Activated CD4-positive, alpha-beta T cell treated with anti-CD3 and anti-CD28 coated beads for 36 hours (primary cell): ENCODE data around the gene FBXL16. TPM values are rescaled to one million over a fixed set of nuclear protein-coding genes. Genes with fewer than 3 reads are reported as not detected.

Experiments used
- ATAC-seq: fragments of 200-7000 bp; cut with Tn5 transposase; one replicate; pipeline ENCODE4 v1.10.0; 2021; ENCODE audit warnings: mild to moderate bottlenecking, moderate library complexity
- CTCF ChIA-PET: fragments of 350-600 bp; sonication (Branson Sonifier 250); formaldehyde crosslinking; loops from one replicate; lab custom pipeline; 2021; ENCODE audit warnings: antibody characterized with exemption; lab: Charles Lee
- POLR2A ChIA-PET: fragments of 350-600 bp; sonication (Branson Sonifier 250); formaldehyde crosslinking; loops from one replicate; lab custom pipeline; 2021; ENCODE audit warnings: antibody characterized with exemption, inconsistent platforms; lab: Charles Lee
- DNase-seq: peaks from one replicate; pipeline ENCODE4 v3.0.0-alpha.2; 2020
- H3K27ac Mint-ChIP-seq: one replicate; pipeline ENCODE4 v1.8.0; 2021; ENCODE audit warnings: mixed read lengths
- H3K27me3 Mint-ChIP-seq: one replicate; pipeline ENCODE4 v1.8.0; 2021; ENCODE audit warnings: mixed read lengths
- H3K36me3 Mint-ChIP-seq: one replicate; pipeline ENCODE4 v1.8.0; 2021; ENCODE audit warnings: low read depth, mixed read lengths
- H3K4me1 Mint-ChIP-seq: one replicate; pipeline ENCODE4 v1.8.0; 2021; ENCODE audit warnings: mixed read lengths
- H3K4me3 Mint-ChIP-seq: one replicate; pipeline ENCODE4 v1.8.0; 2021; ENCODE audit warnings: mild to moderate bottlenecking, moderate library complexity, mixed read lengths
- H3K9me3 Mint-ChIP-seq: one replicate; pipeline ENCODE4 v1.8.0; 2021; ENCODE audit warnings: low read depth, mixed read lengths
- intact Hi-C, 2 experiments: fragments of 100-400 bp; cut with DNase I in 1 of 2; cut with micrococcal nuclease in 1 of 2; formaldehyde crosslinking; loops; one replicate each; pipeline versions ENCODE4 v1.14.2 to v1.15.1; 2022 to 2024; cut with DNase I, micrococcal nuclease
- total RNA-seq, 2 experiments: library from RNA; stranded (reverse); gene quantifications; one replicate each; pipeline ENCODE4 v1.2.3, GENCODE V29; 2021

FBXL16 gene
- total RNA-seq, 2 experiments from 2014 or later, result 6.1 to 6.8 TPM

GRCh38 chr16:722835-723633, 17.4 kb upstream of the FBXL16 start:
- H3K4me1 Mint-ChIP-seq, result peaks cover 20% of the 10 kb centered on the region
- ATAC-seq (no peak), DNase-seq (no peak)
- intact Hi-C loops, result loop anchor here in 1 of 2 experiments (5.0 kb wide), 1 partner anchor 41 kb away; the partner anchor contains the start of genes JMJD8 and STUB1
- no peaks in the 10 kb centered on the region for H3K9me3 Mint-ChIP-seq
- ChIA-PET CTCF (interaction anchor here (0.6 to 3.5 kb wide), 6 partner anchors 10 to 277 kb away, joined by 3 to 29 read pairs (median 4); partner anchors contain the start of gene CIAO3), POLR2A (no interaction called here)
- H3K27me3 Mint-ChIP-seq, result no peaks in the 10 kb centered on the region
- H3K27ac Mint-ChIP-seq, result no peak overlapping the region
- H3K4me3 Mint-ChIP-seq, result peak overlapping the region; percentile 17
- no peaks in the 10 kb centered on the region for H3K36me3 Mint-ChIP-seq

- Mint-ChIP-seq H3K27me3 (no peaks in the 10 kb centered on the region), H3K4me3 (peak overlapping the region; percentile 64), H3K9me3 (no peaks in the 10 kb centered on the region), H3K36me3 (no peaks in the 10 kb centered on the region), H3K27ac (peak overlapping the region; percentile 25), H3K4me1 (peaks cover 20% of the 10 kb centered on the region)
- ChIA-PET POLR2A (interaction anchor here (0.8 kb wide), 1 partner anchor 67 kb away, joined by 3 read pairs; no protein-coding TSS in a partner anchor), CTCF (interaction anchor here (0.6 to 3.5 kb wide), 7 partner anchors 10 to 278 kb away, joined by 3 to 29 read pairs (median 7); partner anchors contain the start of genes CHTF18, CIAO3 and RPUSD1)
- intact Hi-C loops, result loop anchor here (1.0 to 5.0 kb wide), 6 partner anchors 14 to 67 kb away; partner anchors contain the start of genes CIAO3 (in 2 of the 2), JMJD8 (in 2 of the 2), CHTF18 (in 1 of the 2) and RPUSD1 (in 1 of the 2)
- ATAC-seq (no peak), DNase-seq (no peak)
Measured at GRCh38 chr16:721765-722540, 16.4 kb upstream of the FBXL16 start.

- DNase-seq, result peak; percentile 86
- Mint-ChIP-seq H3K27ac (peak within 1 kb of the TSS; percentile 78), H3K36me3 (no peaks in the 10 kb centered on the region), H3K4me3 (peak within 1 kb of the TSS; percentile 76), H3K9me3 (no peaks in the 10 kb centered on the region), H3K27me3 (peaks cover 3% of the 10 kb centered on the region), H3K4me1 (peaks cover 16% of the 10 kb centered on the region)
- CTCF ChIA-PET, result interaction anchor here (0.9 to 3.5 kb wide), 5 partner anchors 9 to 67 kb away, joined by 3 to 29 read pairs (median 9); partner anchors contain the start of genes CHTF18, CIAO3 and RPUSD1
- peak; percentile 72 for ATAC-seq
- POLR2A ChIA-PET, result interaction anchor here (0.8 kb wide), 1 partner anchor 68 kb away, joined by 3 read pairs; no protein-coding TSS in a partner anchor
- intact Hi-C loops, result loop anchor here (1.0 to 5.0 kb wide), 6 partner anchors 15 to 68 kb away; partner anchors contain the start of genes CIAO3 (in 2 of the 2), JMJD8 (in 2 of the 2), CHTF18 (in 1 of the 2) and RPUSD1 (in 1 of the 2)
Measured at GRCh38 chr16:720990-721764, 15.6 kb upstream of the FBXL16 start, which contains the start of gene ANTKMT. Gene ANTKMT, plus strand, starts transcription at chr16:721146. Its CDS starts 129 bp downstream, at chr16:721275.

- peak; percentile 78 for DNase-seq
- H3K27ac Mint-ChIP-seq, result peak overlapping the region; percentile 78
- H3K9me3 Mint-ChIP-seq, result no peaks in the 10 kb centered on the region
- H3K4me1 Mint-ChIP-seq, result peaks cover 16% of the 10 kb centered on the region
- peak; percentile 61 for ATAC-seq
- H3K4me3 Mint-ChIP-seq, result peak overlapping the region; percentile 76
- H3K36me3 Mint-ChIP-seq, result no peaks in the 10 kb centered on the region
- peaks cover 3% of the 10 kb centered on the region for H3K27me3 Mint-ChIP-seq
- ChIA-PET CTCF (interaction anchor here (0.7 to 3.5 kb wide), 13 partner anchors 9 to 73 kb away, joined by 3 to 29 read pairs (median 4); partner anchors contain the start of genes CHTF18, CIAO3 and RPUSD1), POLR2A (interaction anchor here (0.6 kb wide), 1 partner anchor 80 kb away, joined by 3 read pairs; no protein-coding TSS in a partner anchor)
- intact Hi-C loops, result loop anchor here (2.0 to 5.0 kb wide), 4 partner anchors 20 to 68 kb away; partner anchors contain the start of genes CIAO3 (in 2 of the 2), CHTF18 (in 1 of the 2), JMJD8 (in 1 of the 2) and RPUSD1 (in 1 of the 2)
Measured at GRCh38 chr16:720447-720989, 14.9 kb upstream of the FBXL16 start.

- Mint-ChIP-seq H3K4me1 (peaks cover 16% of the 10 kb centered on the region), H3K9me3 (no peaks in the 10 kb centered on the region), H3K27me3 (peaks cover 3% of the 10 kb centered on the region), H3K36me3 (no peaks in the 10 kb centered on the region), H3K27ac (peak overlapping the region; percentile 78), H3K4me3 (peak overlapping the region; percentile 76)
- no peak for ATAC-seq
- DNase-seq, result peak; percentile 34
- intact Hi-C loops, result loop anchor here (2.0 to 5.0 kb wide), 4 partner anchors 21 to 69 kb away; partner anchors contain the start of genes CIAO3 (in 2 of the 2), CHTF18 (in 1 of the 2), JMJD8 (in 1 of the 2) and RPUSD1 (in 1 of the 2)
- ChIA-PET POLR2A (interaction anchor here (0.6 kb wide), 1 partner anchor 80 kb away, joined by 3 read pairs; no protein-coding TSS in a partner anchor), CTCF (interaction anchor here (0.7 to 3.5 kb wide), 11 partner anchors 8 to 73 kb away, joined by 3 to 29 read pairs (median 4); partner anchors contain the start of genes CHTF18, CIAO3 and RPUSD1)
Measured at GRCh38 chr16:719815-720446, 14.3 kb upstream of the FBXL16 start.

GRCh38 chr16:718922-719321, 13.3 kb upstream of the FBXL16 start:
- Mint-ChIP-seq H3K36me3 (no peaks in the 10 kb centered on the region), H3K9me3 (no peaks in the 10 kb centered on the region), H3K27ac (peak overlapping the region; percentile 47)

GRCh38 chr16:718389-718788, 12.8 kb upstream of the FBXL16 start:
- Mint-ChIP-seq H3K27me3 (peaks cover 6% of the 10 kb centered on the region), H3K36me3 (no peaks in the 10 kb centered on the region), H3K4me1 (peaks cover 16% of the 10 kb centered on the region), H3K9me3 (no peaks in the 10 kb centered on the region), H3K27ac (no peak overlapping the region), H3K4me3 (no peak overlapping the region)
- no peak for DNase-seq
- CTCF ChIA-PET, result no interaction called here
- no peak for ATAC-seq
- POLR2A ChIA-PET, result no interaction called here
- intact Hi-C loops, result no loop called here

More at GRCh38 chr16:718922-719321, 13.3 kb upstream of the FBXL16 start:
- CTCF ChIA-PET, result no interaction called here
- peak overlapping the region; percentile 76 for H3K4me3 Mint-ChIP-seq
- DNase-seq, result no peak
- H3K27me3 Mint-ChIP-seq, result peaks cover 5% of the 10 kb centered on the region
- peaks cover 16% of the 10 kb centered on the region for H3K4me1 Mint-ChIP-seq
- ATAC-seq, result no peak
- POLR2A ChIA-PET, result no interaction called here
- intact Hi-C loops, result no loop called here

GRCh38 chr16:717450-718245, 12.0 kb upstream of the FBXL16 start:
- no peak for DNase-seq
- peaks cover 8% of the 10 kb centered on the region for H3K27me3 Mint-ChIP-seq
- ChIA-PET POLR2A (interaction anchor here (0.6 kb wide), 1 partner anchor 286 kb away, joined by 3 read pairs; no protein-coding TSS in a partner anchor), CTCF (no interaction called here)
- H3K27ac Mint-ChIP-seq, result no peak overlapping the region
- intact Hi-C loops, result no loop called here
- H3K9me3 Mint-ChIP-seq, result no peaks in the 10 kb centered on the region
- no peak for ATAC-seq
- H3K4me3 Mint-ChIP-seq, result no peak overlapping the region
- H3K4me1 Mint-ChIP-seq, result peaks cover 16% of the 10 kb centered on the region
- H3K36me3 Mint-ChIP-seq, result no peaks in the 10 kb centered on the region
